Activated CD4-positive, alpha-beta T cell treated with anti-CD3 and anti-CD28 coated beads, Interleukin-2, Interleukin-6, amounts not matched to agents 100 ng/mL and 50 ng/mL, durations not matched to agents 16 hours and 8 hours (primary cell): Measurements from ENCODE around the gene APBA2.
"Not testable (repeated sequence)": the region's sequence is repeated elsewhere in the genome, so short reads cannot be mapped to it uniquely, and the experiment has no call there.

Experiments
- DNase-seq: peaks from one replicate; pipeline ENCODE4 v3.0.0-alpha.2; 2020

Gene APBA2

DNA sequence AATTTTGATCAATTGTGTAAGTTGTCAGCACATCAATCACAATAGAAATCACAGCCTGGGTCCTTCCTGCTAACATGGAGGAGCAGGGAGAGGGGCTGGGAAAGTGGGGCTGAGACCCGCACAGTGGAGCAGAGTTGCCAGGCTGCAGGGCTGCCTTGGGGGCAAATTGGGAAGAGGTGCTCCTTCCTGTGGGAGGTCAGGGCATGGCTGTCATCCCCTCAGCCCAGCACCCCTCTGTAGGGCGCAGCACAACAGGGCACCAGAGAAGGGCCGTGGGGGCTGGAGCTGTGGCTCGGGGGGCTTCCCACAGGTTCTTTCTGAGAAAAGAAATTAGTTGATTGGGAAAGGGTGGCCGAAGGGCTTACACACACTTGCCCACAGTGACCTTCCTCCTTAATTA is 257.5 kb downstream of the APBA2 start:
- DNase-seq = no peak

DNA sequence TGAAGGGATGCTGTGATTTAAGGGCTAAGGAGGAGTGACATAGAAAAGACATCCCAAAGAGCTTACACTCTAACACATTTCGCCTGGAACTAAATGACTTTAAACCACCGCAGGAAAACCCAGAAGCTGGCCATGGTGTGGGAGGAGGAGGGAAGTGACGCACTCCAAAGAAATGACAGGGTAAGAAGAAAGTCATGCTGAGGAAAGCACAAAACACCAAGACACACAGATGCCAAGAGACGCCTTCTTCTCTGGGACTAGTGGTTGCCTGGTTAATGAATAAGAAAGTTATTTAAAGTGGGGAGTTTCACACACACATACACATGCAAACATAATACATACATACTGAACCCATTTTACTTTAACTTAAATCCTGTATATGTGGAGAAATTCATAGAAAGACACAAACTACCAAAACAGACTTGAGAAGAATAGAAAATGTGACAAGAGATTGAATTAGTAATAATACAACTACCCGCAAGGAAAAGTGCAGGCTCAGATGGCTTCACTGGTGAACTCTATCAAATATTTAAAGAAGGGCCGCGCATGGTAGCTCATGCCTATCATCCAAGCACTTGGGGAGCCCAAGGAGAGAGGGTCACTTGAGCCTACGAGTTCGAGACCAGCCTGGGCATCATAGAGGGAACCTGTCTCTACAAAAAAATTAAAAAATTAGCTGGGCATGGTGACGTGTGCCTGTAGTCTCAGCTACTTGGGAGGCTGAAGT is 258.3 kb downstream of the APBA2 start:
- DNase-seq = no peak

DNA sequence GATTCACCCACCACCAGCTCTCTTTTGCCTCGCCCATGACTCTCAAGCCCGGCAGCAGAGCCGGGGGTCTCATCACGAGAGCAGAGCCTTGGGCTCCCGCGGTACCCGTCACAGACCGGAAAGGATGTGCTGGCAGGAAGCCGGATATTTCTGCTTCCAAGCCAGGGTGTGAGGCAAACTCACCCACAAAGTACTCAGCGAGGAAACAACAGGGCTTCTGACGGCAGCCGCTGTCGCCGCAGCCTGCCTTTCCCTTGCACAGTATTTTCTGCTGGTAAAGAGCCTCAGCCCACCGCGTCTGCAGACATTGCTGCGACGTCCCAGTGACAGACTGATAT is 263.9 kb downstream of the APBA2 start:
- DNase-seq = no peak

DNA sequence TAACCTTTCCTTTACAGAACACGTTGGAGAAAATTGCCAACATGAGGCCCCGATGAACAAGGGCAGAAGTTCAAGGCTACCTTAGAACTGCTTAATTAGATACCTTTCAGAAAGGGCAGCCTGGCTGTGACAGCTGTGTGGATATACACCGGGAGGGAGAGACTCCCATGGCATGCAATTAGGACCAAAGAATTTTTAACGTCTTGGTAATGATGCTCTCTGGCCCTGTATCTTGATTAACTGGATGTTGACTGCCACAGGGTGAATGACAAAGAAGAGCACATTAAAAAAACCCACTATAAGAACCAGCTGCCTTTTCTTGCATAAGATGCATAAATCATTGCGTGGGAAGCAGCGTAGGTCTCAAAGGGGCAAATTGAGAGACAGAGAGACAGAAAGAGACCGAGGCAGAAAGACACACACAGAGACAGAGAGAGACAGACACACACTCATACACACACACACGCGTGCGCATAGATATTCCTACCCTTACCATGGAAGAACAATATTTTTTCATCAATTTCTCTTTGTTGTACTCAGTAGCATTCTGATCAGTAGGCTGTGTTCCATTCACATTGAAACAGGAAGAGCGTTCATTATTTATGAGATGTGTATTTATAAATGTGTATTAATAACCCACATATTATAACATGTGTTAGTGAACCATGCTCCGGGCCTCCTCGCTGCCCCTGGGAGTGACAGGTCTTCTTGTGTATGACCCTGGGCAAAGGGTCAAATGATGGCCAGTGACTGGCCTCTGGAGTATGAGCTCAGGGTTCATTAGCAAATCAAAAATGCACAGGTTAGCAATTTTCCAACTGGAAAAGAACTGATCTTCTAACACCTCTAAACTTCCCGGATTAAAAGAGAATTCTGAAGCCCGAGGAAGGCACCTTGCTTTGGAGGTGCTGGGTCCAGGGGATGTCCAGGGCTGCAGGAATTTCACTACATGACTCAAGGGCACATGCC is 265.0 kb downstream of the APBA2 start:
- DNase-seq = no peak

DNA sequence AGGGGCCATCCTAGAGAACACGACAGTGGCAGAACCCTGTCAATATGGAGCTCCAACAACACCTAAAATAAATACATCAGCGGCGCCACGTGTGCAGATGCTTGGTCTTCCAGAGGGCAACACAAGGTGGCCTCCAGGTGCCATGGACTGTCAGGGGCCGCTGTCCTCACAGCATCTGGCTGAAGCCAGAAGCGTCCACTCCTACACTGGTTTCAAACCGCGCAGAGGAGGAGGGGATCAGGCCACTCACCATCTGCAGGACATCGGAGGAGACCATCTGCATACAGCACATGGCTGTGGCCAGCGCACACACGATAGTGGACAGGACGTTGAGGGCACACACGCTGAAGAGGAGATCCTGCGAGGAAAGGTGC is 265.7 kb downstream of the APBA2 start:
- no peak for DNase-seq

DNA sequence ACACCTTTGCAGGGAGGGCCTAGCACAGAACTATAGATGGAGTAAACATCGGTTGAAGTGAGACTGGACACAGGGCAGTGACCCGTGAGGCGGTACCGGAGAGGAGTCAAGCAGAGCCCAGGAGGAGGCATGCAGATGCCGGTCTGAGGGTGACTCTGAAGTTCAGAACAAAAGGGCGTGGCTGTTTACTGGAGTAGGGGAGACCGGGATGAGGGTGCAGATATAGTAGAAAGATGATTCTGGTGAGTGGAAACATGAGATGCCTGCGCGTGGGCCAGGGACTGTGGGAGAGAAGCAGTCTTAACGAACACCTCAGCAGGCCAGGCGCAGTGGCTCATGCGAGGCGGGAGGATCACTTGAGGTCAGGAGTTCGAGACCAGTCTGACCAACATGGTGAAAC is 270.7 kb downstream of the APBA2 start:
- no peak for DNase-seq

DNA sequence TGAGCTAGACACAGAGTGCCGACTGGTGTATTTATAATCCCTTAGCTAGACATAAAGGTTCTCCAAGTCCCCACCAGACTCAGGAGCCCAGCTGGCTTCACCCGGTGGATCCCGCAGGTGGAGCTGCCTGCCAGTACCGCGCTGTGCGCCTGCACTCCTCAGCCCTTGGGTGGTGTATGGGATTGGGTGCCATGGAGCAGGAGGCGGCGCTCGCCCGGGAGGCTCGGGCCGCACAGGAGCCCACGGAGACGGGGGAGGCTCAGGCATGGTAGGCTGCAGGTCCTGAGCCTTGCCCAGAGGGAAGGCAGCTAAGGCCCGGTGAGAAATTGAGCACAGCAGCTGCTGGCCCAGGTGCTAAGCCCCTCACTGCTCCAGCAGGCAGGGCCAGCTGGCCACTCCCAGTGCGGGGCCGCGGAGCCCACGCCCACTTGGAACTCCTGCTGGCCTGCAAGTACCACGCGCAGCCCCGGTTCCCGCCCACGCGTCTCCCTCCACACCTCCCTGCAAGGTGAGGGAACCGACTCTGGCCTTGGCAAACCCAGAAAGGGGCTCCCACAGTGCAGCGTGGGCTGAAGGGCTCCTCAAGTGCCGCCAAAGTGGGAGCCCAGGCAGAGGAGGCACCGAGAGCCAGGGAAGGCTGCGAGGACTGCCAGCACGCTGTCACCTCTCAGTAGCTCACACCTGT is 274.1 kb downstream of the APBA2 start:
- no peak for DNase-seq

DNA sequence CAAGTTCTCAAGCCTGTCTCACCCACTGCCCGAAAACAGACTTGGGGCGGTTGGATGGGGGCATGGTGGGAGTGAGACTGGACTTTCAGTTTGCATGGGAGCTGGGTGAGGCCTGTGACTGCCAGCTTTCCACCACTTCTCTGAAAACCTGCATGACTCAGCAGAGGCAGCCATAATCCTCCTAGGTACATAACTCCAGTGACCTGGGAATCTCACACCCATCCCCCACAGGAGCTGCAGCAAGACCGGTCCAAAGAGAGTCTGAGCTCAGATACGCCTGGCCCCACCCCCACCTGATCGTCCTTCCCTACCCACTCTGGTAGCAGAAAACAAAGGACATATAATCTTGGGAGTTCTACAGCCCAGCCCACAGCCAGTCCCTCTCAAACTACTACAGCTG is 276.6 kb downstream of the APBA2 start:
- DNase-seq = no peak

DNA sequence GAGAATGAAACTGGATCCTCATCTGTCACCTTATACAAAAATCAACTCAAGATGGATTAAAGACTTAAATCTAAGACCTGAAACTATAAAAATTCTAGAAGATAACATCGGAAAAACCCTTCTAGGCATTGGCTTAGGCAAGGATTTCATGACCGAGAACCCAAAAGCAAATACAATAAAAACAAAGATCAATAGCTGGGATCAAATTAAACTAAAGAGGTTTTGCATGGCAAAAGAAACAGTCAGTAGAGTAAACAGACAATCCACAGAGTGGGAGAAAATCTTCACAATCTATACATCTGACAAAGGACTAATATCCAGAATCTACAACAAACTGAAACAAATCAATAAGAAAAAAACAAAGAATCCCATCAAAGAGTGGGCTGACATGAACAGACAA is 281.3 kb downstream of the APBA2 start:
- not testable (repeated sequence) for DNase-seq
